Measurements from ENCODE around the gene SLIT3. TPM values are rescaled to one million over a fixed set of nuclear protein-coding genes. Genes with fewer than 3 reads are reported as not detected.

SLIT3 gene
- total RNA-seq, 4 donors from 2014 or later: 41.1 to 86.6 (median 62.7) TPM

DNA sequence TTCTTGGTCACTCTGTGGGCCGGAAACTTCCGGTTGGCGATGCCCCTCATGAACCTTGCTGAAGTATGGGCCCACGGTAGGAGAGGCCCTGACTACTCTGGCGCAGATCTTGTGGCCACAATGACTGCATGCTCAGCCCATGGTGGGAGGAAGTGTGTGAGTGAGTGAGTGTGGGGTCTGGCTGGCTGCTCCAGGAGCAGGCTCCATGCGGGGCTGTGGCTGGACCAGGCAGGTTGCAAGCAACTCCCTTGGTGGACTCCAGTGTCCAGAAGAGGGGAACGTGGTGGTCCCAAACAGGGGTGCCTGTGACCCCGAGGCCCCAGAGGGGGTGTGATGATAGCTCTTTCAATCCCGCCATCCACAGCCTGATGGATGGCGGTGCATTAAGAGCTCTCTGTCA lies 686.3 kb downstream of the SLIT3 start:
- DNase-seq (ENCODE audit: extremely low spot score): no peak
- intact Hi-C loops (cut with DNase I): no loop called here
- TF ChIP-seq POLR2A (IDR thresholded peaks at IDR 0.05; ENCODE audit: low read depth) (no peak), EP300 (IDR thresholded peaks at IDR 0.05) (no peak), POLR2AphosphoS5 (IDR thresholded peaks at IDR 0.05) (no peak)
- TF ChIP-seq, protein P1, sequence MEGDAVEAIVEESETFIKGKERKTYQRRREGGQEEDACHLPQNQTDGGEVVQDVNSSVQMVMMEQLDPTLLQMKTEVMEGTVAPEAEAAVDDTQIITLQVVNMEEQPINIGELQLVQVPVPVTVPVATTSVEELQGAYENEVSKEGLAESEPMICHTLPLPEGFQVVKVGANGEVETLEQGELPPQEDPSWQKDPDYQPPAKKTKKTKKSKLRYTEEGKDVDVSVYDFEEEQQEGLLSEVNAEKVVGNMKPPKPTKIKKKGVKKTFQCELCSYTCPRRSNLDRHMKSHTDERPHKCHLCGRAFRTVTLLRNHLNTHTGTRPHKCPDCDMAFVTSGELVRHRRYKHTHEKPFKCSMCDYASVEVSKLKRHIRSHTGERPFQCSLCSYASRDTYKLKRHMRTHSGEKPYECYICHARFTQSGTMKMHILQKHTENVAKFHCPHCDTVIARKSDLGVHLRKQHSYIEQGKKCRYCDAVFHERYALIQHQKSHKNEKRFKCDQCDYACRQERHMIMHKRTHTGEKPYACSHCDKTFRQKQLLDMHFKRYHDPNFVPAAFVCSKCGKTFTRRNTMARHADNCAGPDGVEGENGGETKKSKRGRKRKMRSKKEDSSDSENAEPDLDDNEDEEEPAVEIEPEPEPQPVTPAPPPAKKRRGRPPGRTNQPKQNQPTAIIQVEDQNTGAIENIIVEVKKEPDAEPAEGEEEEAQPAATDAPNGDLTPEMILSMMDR (IDR thresholded peaks at IDR 0.05): no peak
- Histone ChIP-seq H3K4me3 (no peak overlapping the region), H3K36me3 (no peaks in the 10 kb centered on the region), H3K4me1 (no peaks in the 10 kb centered on the region), H3K27me3 (no peaks in the 10 kb centered on the region), H3K9me3 (no peaks in the 10 kb centered on the region), H3K27ac (replicated peaks in 1 of 4) (no peak overlapping the region)
- WGBS: 96% methylated on average over 10 of the region's 10 CpGs

DNA sequence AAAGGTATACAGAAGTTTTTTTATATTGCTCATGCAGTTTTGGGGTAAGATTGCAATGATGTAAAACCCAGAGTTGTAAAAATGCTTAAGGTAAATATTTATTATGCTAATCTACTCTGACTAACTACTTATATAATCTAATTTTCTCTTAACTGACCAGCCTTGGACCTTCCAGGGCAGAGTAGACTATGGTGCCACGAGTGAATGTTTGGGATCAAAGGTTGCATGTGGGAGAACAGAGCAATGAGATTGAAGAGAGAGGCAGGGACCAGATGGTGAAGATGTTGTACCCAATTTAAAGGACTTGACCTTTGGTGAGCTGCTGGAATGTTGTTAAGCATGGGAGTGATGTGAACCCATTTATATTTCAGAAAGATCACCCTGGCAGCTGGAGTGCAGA lies 686.9 kb downstream of the SLIT3 start:
- H3K9me3 ChIP-seq: no peaks in the 10 kb centered on the region
- H3K36me3 ChIP-seq: no peaks in the 10 kb centered on the region
- no peak overlapping the region for H3K4me3 ChIP-seq
- no peak overlapping the region for H3K27ac ChIP-seq (replicated peaks in 1 of 4)
- TF ChIP-seq POLR2AphosphoS5 (IDR thresholded peaks at IDR 0.05): no peak
- TF ChIP-seq, protein P1 (IDR thresholded peaks at IDR 0.05): no peak
- TF ChIP-seq EP300 (IDR thresholded peaks at IDR 0.05): no peak
- TF ChIP-seq POLR2A (IDR thresholded peaks at IDR 0.05; ENCODE audit: low read depth): no peak
- no peaks in the 10 kb centered on the region for H3K27me3 ChIP-seq
- intact Hi-C loops (cut with DNase I): no loop called here
- H3K4me1 ChIP-seq: no peaks in the 10 kb centered on the region
- 58% methylated on average over 1 of the region's 1 CpG for WGBS
- no peak for DNase-seq (ENCODE audit: extremely low spot score)

DNA sequence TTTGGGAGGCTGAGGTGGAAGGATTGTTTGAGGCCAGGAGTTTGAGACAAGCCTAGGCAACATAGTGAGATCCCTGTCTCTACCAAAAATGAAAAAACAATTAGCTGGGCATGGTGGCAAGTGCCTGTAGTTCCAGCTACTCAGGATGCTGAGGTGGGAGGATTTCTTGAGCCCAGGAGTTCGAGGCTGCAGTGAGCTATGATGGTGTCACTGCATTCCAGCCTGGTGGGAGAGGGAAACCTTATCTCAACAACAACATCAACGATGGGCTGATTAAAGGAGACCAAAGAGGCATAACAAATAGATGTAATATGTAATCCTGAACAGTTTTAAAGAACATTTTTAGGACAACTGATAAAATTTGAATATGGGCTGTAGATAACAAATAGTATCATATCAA lies 687.5 kb downstream of the SLIT3 start:
- H3K4me1 ChIP-seq: no peaks in the 10 kb centered on the region
- no peak overlapping the region for H3K27ac ChIP-seq (replicated peaks in 1 of 4)

DNA sequence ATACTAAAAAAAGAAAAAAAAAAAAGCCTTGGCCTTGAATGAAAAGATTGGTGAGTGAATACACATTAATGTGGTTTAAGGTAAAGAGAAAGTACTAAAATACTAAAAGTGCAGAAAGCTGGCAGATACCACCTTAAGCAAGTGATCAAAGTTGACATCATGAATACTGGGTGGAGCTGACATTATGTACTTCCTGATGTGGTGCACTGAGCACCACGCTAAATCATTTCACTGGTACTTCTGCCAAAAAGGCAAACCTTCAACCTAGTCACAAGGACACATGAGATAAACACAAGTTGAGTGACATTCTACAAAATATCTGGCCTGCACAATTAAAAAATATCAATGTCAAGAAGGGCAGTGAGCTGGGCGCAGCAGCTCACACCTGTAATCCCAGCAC lies 687.9 kb downstream of the SLIT3 start:
- H3K4me3 ChIP-seq: no peak overlapping the region
- H3K27me3 ChIP-seq: no peaks in the 10 kb centered on the region
- intact Hi-C loops (cut with DNase I): no loop called here
- no peaks in the 10 kb centered on the region for H3K4me1 ChIP-seq
- H3K36me3 ChIP-seq: no peaks in the 10 kb centered on the region
- no peaks in the 10 kb centered on the region for H3K9me3 ChIP-seq
- DNase-seq (ENCODE audit: extremely low spot score): no peak
- no peak for TF ChIP-seq EP300 (IDR thresholded peaks at IDR 0.05)
- TF ChIP-seq, protein P1 (IDR thresholded peaks at IDR 0.05): no peak
- no peak for TF ChIP-seq POLR2AphosphoS5 (IDR thresholded peaks at IDR 0.05)
- no peak for TF ChIP-seq POLR2A (IDR thresholded peaks at IDR 0.05; ENCODE audit: low read depth)
- 56% methylated on average over 2 of the region's 2 CpGs for WGBS
- H3K27ac ChIP-seq (replicated peaks in 1 of 4): no peak overlapping the region

More for the DNA sequence above, 687.5 kb downstream of the SLIT3 start:
- intact Hi-C loops (cut with DNase I): no loop called here
- H3K36me3 ChIP-seq: no peaks in the 10 kb centered on the region
- no peak overlapping the region for H3K4me3 ChIP-seq
- TF ChIP-seq, protein P1 (IDR thresholded peaks at IDR 0.05): no peak
- TF ChIP-seq EP300 (IDR thresholded peaks at IDR 0.05) (no peak), POLR2A (IDR thresholded peaks at IDR 0.05; ENCODE audit: low read depth) (no peak), POLR2AphosphoS5 (IDR thresholded peaks at IDR 0.05) (no peak)
- 47% methylated on average over 2 of the region's 2 CpGs for WGBS
- DNase-seq (ENCODE audit: extremely low spot score): no peak
- H3K27me3 ChIP-seq: no peaks in the 10 kb centered on the region
- no peaks in the 10 kb centered on the region for H3K9me3 ChIP-seq

DNA sequence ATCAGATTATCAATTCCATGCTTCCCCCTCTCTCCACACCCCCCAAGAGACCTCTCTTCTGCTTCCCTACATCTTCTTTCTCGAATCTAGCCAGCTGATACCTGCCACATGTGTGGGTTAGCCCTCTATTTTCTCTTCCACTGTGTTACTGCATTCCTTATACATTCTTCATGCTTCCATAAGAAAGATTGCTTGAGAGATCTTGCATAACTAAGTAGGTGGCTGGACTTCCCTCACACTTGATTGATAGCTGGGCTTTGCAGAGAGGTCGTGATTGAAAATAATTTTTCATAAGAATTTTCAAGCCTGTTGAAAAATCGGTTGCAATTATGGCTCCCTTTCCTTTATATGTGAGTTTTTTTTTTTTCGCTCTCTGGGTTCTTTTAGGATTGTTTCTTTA lies 688.8 kb downstream of the SLIT3 start:
- H3K9me3 ChIP-seq: no peaks in the 10 kb centered on the region
- WGBS: 76% methylated on average over 4 of the region's 4 CpGs
- H3K27ac ChIP-seq (replicated peaks in 1 of 4): no peak overlapping the region
- no peaks in the 10 kb centered on the region for H3K4me1 ChIP-seq
- no peak for TF ChIP-seq POLR2A (IDR thresholded peaks at IDR 0.05; ENCODE audit: low read depth)
- H3K36me3 ChIP-seq: no peaks in the 10 kb centered on the region
- no peak overlapping the region for H3K4me3 ChIP-seq
- intact Hi-C loops (cut with DNase I): no loop called here
- DNase-seq (ENCODE audit: extremely low spot score): no peak
- H3K27me3 ChIP-seq: no peaks in the 10 kb centered on the region

Small RNA genes within 50 kb of the gene (small RNA-seq; reads per million reads assigned to genes)
- gene MIR218-2: 0 to 0.19 (median 0.17) reads per million in 3 donors
- gene MIR585: 0.25 to 2.4 (median 0.34) reads per million in 3 donors
- gene RF00019: 0 reads per million in 3 donors

Measured in esophagus muscularis mucosa (tissue), 4 donors.